ENCODE results near the gene FOXG1.

DNA sequence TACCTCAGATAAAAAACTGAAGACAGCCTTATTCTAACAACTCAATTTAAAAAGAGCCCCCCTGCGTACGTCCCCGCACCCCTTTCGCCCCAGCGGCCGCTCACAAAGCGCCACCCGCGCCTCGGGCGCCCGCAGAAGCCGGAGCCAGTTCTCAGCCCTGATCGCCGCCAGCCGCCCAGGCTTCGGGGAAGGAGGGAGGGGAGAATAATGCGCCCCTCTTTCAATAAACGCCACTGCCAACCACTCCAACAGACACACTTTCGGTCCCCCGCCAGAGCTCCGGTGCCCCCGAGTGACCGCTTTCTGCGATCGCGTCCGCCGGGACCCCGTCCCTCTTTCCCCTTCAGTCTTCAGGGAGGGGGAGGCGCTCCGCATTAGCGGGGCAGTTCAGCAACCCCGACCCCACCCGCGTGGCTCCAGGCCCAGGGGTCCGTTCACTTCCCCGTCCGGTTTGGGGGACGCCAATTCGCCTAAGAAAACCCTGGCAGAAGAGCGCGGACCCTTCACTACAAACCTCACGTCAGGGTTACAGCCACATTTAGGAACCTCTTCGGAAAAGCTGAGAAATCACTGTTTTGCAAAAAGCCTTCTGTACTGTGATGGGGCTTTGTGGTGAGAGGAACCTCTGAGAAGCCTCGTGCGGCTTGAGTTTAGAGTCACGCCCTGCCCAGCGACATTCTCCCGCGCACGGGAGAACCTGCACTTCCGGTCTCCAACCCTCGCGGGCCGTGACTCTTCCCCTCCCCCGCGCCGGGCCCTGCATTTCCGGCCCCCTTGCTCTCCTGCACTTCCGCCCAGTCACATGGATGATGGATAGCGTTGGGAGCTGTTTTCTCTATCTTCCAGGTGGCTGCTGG, 18.7 kb downstream of the FOXG1 start:
- TF ChIP-seq CTCF (IDR thresholded peaks at IDR 0.05) (no peak), POLR2A (IDR thresholded peaks at IDR 0.05) (no peak), POLR2AphosphoS5 (IDR thresholded peaks at IDR 0.05) (no peak)

All from breast epithelium (tissue), 3 donors.